Peyer's patch (tissue), 4 donors: ENCODE results near the gene UCK1.

Source experiments
- CTCF ChIP-seq, 6 experiments: fragments of 450-650 bp in 4 of 6; fragments of 200-600 bp in 2 of 6; sonication (generic) in 1 of 6; IDR thresholded peaks; one replicate each; pipeline ENCODE4 v1.5.1; 2017 to 2019; ENCODE audit warnings: antibody characterized with exemption in 6 of 6, mild to moderate bottlenecking in 3 of 6, moderate library complexity in 1 of 6
- POLR2A ChIP-seq, 2 donors: fragments of 450-650 bp; IDR thresholded peaks; one replicate each; pipeline ENCODE4 v1.5.1; 2017; ENCODE audit warnings: antibody characterized with exemption in 2 of 2, mild to moderate bottlenecking in 2 of 2, moderate library complexity in 2 of 2

GRCh38 chr9:131528186-131528585, 2.9 kb downstream of the UCK1 start:
- TF ChIP-seq CTCF (IDR thresholded peaks at IDR 0.05), result no peak
- TF ChIP-seq POLR2A (IDR thresholded peaks at IDR 0.05), result no peak
